Testis (tissue), 3 donors: ENCODE results near the gene COQ9. TPM values are rescaled to one million over a fixed set of nuclear protein-coding genes. Genes with fewer than 3 reads are reported as not detected.

ENCODE experiments used
- DNase-seq: peaks from one replicate; pipeline ENCODE4 v3.0.0-alpha.2; 2019
- H3K27ac ChIP-seq, 2 donors: fragments of 200-600 bp; sonication (generic); one replicate each; pipeline ENCODE4 v1.5.1; 2019
- H3K27me3 ChIP-seq: fragments of 200-600 bp; sonication (generic); one replicate; pipeline ENCODE4 v1.5.1; 2019
- H3K36me3 ChIP-seq: fragments of 200-600 bp; sonication (generic); one replicate; pipeline ENCODE4 v1.5.1; 2017; ENCODE audit warnings: low read depth; ENCODE audit errors: missing control alignments
- H3K4me1 ChIP-seq: fragments of 200-600 bp; sonication (generic); one replicate; pipeline ENCODE4 v1.5.1; 2019
- H3K4me3 ChIP-seq, 2 donors: fragments of 200-600 bp; sonication (generic); one replicate each; pipeline ENCODE4 v1.5.1; 2017 to 2019
- H3K9me3 ChIP-seq: fragments of 200-600 bp; sonication (generic); one replicate; pipeline ENCODE4 v1.5.1; 2017
- CTCF ChIP-seq, 3 experiments: fragments of 450-650 bp in 2 of 3; fragments of 200-600 bp in 1 of 3; sonication (generic) in 1 of 3; IDR thresholded peaks; one replicate each; pipeline ENCODE4 v1.5.1; 2016 to 2019; ENCODE audit warnings: antibody characterized with exemption in 3 of 3, mild to moderate bottlenecking in 2 of 3, moderate library complexity in 1 of 3
- POLR2A ChIP-seq: fragments of 450-650 bp; IDR thresholded peaks from one replicate; pipeline ENCODE4 v1.6.1; 2017; ENCODE audit warnings: antibody characterized with exemption, mild to moderate bottlenecking, moderate library complexity
- WGBS, 2 donors: methylation state at CpG; one replicate each; pipeline ENCODE4 v1.1.5; 2018; 5-methylcytosine and 5-hydroxymethylcytosine counted together
- intact Hi-C: fragments of 100-400 bp; cut with DNase I; formaldehyde crosslinking; loops from one replicate; pipeline ENCODE4 v1.15.1; 2023; ENCODE audit warnings: low total_unique reads
- polyA plus RNA-seq: library from polyadenylated mRNA; stranded (reverse); fragments of 350-450 nt; fragmentation: Illumina TruSeq; extraction: RNeasy Lipid Tissue Mini Kit (QIAGEN cat#74804); gene quantifications from one replicate; pipeline ENCODE4 v1.2.3, GENCODE V29; 2014; ENCODE audit warnings: low read depth, low replicate concordance; ENCODE audit not compliant: insufficient read depth
- total RNA-seq, 2 donors: library from RNA; depleted of rRNA; stranded (reverse); fragments of >200 nt; gene quantifications; one replicate each; pipeline ENCODE4 v1.2.3, GENCODE V29; 2016

COQ9 gene
- total and polyA plus RNA-seq, 3 donors from 2014 or later: 74.1 to 93.5 (median 77.1) TPM

DNA sequence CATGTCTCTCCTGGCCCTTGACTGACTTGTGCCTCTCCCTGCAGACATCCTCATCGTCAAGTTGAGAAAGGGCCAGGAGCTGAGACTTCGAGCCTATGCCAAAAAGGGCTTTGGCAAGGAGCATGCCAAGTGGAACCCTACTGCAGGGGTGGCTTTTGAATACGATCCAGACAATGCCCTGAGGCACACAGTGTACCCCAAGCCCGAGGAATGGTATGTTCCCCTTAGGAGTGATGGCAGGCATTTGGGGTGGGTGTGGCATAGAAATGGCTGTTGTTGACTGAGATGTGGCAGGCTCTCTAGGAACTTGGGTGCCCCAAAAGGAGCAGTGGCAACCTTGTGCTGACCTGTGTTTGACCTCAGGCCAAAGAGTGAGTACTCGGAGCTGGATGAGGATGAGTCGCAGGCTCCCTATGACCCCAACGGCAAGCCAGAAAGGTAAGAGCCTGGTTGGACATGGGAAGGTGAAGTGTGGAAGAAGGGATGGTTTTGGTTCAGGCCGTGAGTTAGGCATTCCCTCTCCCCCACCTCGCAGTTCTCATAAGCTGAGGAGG, 22.7 kb downstream of the COQ9 start:
- Histone ChIP-seq H3K4me3 (no peak overlapping the region), H3K36me3 (no peaks in the 10 kb centered on the region), H3K9me3 (no peaks in the 10 kb centered on the region), H3K27ac (no peak overlapping the region), H3K4me1 (peaks cover 8% of the 10 kb centered on the region), H3K27me3 (no peaks in the 10 kb centered on the region)
- TF ChIP-seq CTCF (IDR thresholded peaks at IDR 0.05) (no peak), POLR2A (no peak)
- WGBS, 2 donors: 74 to 86% methylated on average over 7 to 9 of the region's 9 CpGs
- peak; percentile 11 for DNase-seq
- intact Hi-C loops: no loop called here

GRCh38 chr16:57470711-57471110, 23.4 kb downstream of the COQ9 start:
- Histone ChIP-seq H3K9me3 (no peaks in the 10 kb centered on the region), H3K27ac (peak overlapping the region in 1 of 2 donors; percentile 44), H3K36me3 (no peaks in the 10 kb centered on the region), H3K27me3 (no peaks in the 10 kb centered on the region), H3K4me3 (no peak overlapping the region), H3K4me1 (peaks cover 8% of the 10 kb centered on the region)
- intact Hi-C loops: no loop called here
- 27 to 37% methylated on average over 6 of the region's 6 CpGs for WGBS, 2 donors
- DNase-seq: peak; percentile 51
- TF ChIP-seq POLR2A: no peak
- TF ChIP-seq CTCF (IDR thresholded peaks at IDR 0.05): no peak

DNA sequence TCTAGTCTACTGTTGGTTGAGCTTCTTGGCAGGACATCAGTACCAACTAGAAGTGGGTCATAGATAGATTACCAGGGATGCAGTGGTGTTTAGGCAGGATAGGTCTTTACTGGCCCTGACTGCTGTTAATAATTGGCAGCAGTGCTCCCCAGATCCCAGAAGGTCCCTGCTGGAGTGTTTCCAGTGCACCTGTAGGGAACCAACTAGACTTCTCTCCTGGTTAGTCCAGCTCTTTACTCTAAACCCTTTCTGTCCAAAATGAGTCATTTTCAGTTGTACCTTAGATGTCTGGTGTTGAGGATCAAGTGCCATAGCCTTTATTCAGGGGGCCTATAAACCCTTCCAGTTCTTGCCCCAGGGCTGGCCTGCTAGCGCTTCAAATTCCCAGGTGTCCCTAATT, 23.9 kb downstream of the COQ9 start:
- TF ChIP-seq CTCF (IDR thresholded peaks at IDR 0.05): no peak
- no peak for TF ChIP-seq POLR2A
- 92 to 100% methylated on average over 1 of the region's 1 CpG for WGBS, 2 donors
- peaks cover 8% of the 10 kb centered on the region for H3K4me1 ChIP-seq
- H3K36me3 ChIP-seq: no peaks in the 10 kb centered on the region
- H3K9me3 ChIP-seq: no peaks in the 10 kb centered on the region
- DNase-seq: no peak
- peak overlapping the region in 1 of 2 donors; percentile 44 for H3K27ac ChIP-seq
- H3K4me3 ChIP-seq: no peak overlapping the region
- H3K27me3 ChIP-seq: no peaks in the 10 kb centered on the region
- intact Hi-C loops: no loop called here

GRCh38 chr16:57471852-57472664, 24.8 kb downstream of the COQ9 start:
- Histone ChIP-seq H3K27ac (no peak overlapping the region), H3K9me3 (no peaks in the 10 kb centered on the region), H3K4me1 (peaks cover 8% of the 10 kb centered on the region), H3K4me3 (no peak overlapping the region), H3K27me3 (no peaks in the 10 kb centered on the region), H3K36me3 (no peaks in the 10 kb centered on the region)
- intact Hi-C loops: no loop called here
- no peak for DNase-seq
- WGBS, 2 donors: 49 to 64% methylated on average over 10 of the region's 10 CpGs
- TF ChIP-seq CTCF (IDR thresholded peaks at IDR 0.05) (no peak), POLR2A (no peak)
